ENCODE data around the gene PPP6R1.

The PPP6R1 gene

DNA sequence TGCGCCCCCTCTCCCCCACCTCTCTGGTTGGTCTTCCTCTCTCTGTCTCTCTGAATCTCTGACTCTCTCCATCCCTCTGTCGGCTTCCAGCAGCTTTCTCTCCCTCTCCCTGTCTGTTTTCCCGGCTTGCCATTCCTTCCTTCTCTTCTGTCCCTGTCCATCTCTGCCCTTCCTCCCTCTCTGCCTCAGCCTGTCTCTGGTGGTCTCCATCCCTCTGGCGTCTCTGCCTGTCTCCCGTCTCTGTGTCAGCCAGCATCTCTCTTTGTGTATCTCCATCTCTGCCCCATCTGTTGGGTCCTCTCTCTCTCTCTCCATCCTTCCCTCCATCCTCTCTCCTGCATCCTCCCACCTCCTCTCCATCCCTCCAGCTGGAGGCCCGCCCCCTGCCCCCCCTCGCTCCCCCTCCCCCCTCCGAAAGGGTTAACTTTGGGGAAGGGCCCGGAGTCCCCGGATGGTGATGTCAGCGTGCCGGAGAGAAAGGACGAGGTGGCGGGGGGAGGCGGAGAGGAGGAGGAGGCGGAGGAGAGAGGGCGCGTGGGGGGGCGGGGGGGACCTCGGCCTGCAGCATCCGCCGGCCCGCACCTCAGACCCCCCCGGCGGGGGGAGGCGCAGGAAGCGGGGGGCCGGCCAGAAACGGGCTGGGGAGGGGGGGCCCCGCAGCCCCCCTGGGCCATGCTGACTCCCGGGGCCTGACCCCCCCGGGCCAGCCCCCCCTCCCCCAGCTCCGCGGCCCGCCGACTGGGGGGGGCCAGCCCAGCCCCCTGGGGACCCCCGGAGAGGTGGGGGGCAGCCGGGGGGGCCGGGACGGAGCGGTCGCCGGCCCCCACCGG, 24.9 kb upstream of the PPP6R1 start, which contains the start of gene BRSK1:
TSS of gene BRSK1 (plus strand) at position 450 of the 830 bp plus-strand sequence. CDS start 446 bp downstream, outside the sequence.
- DNase-seq (ENCODE audit: low read depth, low spot score): no peak

DNA sequence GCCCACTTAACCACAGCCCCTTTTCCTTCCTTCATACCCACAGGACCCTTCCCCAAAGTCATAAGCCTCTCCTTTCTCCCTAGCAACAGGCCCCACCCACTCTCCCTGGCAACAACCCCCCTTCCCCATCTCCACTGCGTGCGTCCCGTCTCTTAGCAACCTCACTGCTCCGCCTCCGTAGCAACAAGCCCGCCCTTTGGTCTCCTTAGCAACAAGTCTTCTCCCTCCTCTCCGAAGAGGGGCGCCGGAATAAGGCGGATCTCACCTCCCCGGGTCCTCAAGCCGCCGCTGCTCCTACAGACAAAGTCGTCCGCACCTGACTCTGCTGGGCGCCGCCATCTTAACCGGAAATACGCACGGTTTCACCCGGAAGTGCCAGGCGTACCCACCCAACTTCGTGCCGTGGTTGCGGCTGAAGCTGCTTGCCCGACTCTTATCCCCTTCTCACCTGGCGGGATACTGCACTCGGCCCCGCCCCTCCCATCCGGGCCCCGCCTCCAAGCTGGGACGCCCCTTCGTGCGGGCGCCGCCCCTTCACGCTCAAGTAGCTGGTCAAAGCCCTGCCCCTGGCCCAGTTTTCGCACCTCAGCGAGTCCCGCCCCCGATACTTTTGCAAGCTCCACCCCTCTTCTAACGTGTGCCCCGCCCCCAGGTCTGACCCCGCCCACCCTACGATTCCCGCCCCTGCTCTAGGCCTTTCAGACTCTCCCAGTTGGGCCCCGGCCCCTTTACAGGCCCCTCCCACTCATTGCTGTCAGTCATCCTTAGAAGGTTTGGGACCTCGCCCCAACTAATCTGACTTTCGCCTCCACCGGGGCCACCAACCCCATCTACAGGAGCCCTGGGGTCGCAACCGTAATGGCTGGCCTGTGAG, 21.2 kb upstream of the PPP6R1 start, which contains the start of gene HSPBP1:
TSS of gene HSPBP1 (minus strand) at position 341 of the 874 bp plus-strand sequence. CDS start 502 bp downstream, outside the sequence.
- DNase-seq (ENCODE audit: low read depth, low spot score): peak; percentile 88

DNA sequence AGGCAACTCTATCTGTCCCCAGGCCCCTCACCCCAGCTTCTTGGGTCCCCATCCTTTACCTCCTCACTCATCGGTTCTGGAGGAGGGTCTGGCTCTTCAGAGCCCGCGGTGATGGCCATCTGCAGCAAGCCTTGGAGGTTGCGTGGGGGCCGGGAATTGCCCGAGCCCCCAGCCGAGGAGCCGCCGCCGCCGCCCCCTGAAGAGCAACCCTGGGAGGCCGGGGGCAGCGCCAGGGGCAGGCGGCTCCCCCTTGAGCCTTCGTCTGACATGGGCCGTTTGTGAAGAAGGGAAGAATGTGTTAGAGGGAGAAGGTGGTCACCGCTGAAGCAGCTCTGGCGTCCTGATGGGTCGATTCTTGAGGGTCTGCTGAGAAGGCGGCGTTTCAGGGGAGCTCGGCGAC, 20.5 kb upstream of the PPP6R1 start:
- DNase-seq (ENCODE audit: low read depth, low spot score): no peak

DNA sequence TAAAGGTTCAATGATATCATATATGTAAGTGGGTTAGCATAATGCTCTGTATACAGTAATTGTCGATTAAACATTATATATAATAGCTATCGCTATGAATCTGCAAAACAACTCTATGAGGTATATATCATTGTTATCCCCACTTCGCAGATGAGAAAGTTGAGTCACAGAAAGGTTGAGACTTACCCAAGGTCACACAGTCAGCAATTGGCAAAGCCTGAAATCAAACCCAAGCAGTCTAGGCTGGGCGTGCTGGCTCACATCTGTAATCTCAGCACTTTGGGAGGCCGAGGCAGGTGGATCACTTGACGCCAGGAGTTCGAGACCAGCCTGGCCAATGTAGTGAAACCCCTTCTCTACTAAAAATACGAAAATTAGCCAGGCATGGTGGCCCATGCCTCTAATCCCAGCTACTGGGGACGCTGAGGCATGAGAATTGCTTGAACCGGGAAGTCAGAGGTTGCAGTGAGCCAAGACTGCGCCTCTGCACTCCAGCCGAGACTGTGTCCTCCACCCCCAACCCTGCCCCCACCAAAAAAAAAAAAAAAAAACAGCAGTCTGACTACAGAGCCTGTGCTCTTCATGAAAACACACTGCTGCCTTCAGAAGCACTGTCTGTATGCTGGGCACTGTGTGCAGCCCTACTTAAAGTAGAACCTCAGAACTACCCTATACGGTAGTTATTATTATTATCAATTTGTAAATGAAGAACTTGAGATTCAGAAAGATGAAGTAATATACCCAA, 19.7 kb upstream of the PPP6R1 start:
- no peak for DNase-seq (ENCODE audit: low read depth, low spot score)

DNA sequence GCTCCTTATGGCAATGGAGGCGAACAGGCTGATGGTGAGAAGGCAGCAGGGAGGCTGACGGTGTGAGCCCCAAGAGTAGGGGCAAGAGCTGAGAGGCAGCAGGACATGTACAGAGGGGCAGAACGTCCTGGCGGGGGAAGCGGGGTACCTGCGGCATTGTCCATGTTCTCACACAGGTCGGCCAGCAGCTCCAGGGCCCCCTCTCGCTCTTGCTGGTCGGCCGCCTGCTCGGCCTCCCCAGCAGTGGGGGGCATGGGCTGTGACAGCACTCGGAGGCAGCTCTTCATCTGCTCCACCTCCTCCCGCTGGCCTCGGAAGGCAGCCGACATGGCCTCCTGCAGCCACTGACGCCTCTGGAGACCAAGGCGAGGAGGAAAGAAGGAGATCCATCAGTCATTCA, 18.7 kb upstream of the PPP6R1 start:
- DNase-seq (ENCODE audit: low read depth, low spot score): no peak

DNA sequence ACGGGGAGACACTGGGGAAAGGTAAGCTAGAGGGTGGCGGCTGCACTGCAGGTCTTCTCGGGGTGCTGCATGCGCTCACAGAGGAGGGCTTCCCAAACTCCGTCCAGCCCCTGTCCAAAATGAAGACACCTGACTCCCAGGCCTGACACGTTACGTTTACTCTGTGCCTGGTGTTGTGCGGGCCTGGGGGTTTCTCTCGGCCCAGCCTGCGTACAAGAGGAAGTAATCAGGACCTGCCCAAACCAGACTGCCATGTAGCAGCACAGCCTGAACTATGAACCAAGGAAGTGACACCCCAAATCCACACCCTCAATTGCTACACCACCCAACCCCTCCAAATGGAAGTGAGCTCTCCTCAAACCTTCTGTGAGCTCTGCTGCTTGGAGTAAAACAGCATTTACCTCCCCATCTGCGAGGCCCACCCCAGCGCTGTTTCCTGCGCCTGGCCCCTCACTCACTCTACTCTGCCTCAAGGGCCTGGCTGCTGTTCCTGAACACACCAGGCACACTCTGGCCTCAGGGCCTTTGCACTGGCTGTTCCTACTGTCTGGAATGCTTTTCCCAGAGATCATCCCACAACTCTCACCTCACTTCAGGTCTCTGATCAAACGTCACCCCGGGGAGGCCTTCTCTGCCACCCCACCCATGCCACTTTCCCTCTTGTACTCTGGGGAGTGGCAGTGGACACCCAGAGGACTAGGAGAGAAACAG, 18.1 kb upstream of the PPP6R1 start:
- no peak for DNase-seq (ENCODE audit: low read depth, low spot score)

DNA sequence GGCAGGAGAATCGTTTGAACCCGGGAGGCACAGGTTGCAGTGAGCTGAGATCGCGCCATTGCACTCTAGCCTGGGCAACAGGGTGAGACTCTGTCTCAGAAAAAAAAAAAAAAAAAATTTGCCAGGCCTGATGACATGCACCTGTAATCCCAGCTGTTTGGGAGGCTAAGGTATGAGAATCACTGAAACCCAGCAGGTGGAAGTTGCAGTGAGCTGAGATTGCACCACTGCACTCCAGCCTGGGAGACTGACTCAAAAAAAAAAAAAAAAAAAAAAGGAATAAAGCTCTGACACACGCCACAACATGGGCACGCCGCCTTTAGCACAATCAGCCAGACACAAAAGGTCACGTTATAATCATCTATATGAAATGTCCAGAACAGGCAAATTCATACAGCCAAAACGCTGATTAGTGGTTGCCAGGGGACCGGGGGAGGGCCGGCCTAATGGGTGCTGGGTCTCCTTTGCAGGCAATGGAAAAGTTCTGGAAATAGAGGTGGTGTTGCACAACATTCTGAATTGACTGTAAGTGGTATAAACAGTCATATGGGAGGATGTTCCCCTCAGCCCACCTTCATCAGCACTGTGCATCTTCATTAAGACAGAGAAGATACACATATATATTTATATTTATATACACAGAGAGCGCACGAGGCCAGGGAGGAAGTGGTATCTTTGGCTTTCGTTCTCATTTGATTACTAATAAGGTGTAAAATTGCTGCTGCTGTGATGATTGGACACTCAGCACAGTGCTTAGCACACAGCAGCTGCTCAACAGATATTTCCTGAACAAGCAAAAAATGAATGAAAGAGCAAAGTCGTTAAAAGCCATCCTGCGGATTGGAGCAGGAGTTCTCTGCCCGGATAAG, 17.3 kb upstream of the PPP6R1 start:
- DNase-seq (ENCODE audit: low read depth, low spot score): no peak

DNA sequence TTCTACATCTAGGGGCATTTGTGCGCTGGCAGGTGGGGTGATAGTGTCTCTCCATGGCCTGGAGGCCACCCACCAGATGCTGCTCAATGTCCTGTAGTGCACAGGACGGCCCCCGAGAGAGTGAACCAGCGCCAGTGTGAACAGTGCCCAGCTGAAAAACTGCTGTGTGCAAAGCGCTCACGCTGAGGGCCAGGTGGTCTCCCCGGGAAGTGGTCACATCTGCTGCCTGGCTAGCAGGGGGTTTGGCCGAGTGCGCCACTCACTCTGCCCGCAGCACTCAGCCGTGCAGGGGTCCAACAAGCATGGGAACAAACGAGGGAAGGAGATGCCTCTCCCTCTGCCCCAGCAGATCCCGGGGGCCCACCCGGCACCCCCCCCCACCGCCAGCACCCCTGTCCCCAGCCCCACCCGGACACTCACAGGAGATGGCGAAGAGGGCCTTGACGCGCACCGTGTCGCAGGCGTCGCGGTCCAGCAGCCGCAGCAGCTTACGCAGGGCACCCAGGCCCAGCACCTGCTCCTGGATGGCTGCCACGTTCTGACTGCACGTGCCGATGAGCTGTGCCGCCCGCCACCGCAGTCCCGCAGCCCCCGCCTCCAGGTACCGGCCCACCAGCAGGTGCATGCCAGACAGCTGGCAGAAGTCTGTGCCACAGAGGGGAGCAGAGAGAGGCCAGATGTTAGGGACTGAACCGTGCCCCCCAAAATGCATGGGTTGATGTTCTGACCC, 15.3 kb upstream of the PPP6R1 start:
- DNase-seq (ENCODE audit: low read depth, low spot score): no peak

DNA sequence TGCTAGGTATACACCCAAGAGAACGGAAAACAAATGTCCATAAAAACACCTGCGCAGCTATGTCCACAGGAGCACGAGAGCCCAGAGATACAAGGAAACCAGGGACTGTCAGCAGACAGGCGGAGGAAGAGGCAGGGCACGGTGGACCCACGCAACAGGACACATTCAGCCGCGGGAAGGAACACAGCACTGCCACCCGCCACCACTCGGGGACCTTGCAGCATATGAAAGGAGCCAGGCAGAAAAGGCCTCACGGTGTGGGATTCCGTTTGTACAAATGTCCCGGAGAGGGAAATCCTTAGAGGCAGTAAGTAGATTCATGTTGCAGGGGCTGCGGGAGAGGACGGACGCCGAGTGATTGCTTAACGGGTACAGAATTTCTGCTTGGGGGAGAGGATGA, 13.3 kb upstream of the PPP6R1 start:
- no peak for DNase-seq (ENCODE audit: low read depth, low spot score)

DNA sequence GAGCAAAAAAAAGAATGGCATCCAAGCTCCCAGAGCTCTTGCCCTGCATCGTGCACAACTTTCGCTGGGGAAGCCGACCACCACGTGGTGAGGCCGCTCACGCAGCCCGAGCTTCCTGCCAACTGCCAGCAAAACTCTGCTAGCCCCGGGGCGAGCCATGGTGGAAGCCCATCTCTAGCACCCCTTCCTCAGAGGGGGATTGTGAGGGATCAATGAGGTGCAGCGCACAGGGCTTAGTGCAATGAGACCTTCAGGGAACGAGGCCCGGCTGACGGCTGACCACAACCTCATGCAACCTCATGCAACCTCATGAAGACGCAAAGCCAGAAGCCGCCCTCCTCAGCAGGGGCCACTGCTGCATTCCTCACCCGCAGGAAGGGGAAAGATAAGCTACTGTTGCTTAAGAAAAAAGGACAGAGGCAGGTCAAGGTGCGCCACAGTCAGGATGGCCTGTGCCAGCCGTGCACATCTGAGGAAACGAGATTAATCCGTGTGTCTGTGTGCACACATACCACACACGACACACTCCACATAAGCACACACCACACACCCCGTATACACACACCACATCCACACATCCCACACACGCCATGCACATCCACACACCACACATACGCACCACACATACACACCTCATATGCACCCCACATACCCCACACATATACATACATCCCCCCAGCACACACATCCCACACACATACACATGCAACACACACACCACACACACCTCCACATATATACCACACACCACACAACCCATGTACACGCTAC, 11.5 kb upstream of the PPP6R1 start:
- no peak for DNase-seq (ENCODE audit: low read depth, low spot score)

DNA sequence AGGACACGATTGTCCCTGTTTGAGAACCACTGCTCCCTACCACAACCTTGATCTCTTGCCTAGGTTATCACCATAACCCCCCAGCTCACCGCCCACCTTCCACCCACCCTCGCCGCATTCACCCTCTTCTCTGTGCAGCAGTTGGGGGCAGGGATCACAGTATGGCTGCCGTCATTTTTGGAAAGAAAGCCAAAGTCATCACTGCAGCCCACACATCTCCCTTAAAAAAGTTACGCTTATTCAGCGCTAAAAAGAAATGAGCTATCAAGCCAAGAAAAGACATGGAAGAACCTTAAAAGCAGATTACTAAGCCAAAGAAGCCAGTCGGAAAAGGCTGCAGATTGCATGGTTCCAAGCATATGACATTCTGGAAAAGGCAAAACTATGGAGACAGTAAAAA, 10.5 kb upstream of the PPP6R1 start:
- DNase-seq (ENCODE audit: low read depth, low spot score): no peak

DNA sequence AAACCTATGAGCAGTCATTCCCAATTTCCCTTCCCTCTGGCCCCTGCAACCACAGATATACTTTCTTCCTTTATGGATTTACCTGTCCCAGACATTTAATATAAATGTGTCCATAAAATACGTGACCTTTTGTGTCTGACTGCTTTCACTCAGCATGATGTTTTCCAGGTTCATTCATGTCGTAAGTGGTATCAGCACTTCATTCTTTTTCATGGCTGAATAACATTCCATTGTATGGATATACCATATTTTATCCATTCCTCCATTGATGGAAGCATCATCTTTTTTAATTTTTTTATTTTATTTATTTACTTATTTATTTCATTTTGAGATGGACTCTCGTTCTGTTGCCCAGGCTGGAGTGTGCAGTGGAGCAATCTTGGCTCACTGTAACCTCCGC, 8.0 kb upstream of the PPP6R1 start:
- no peak for DNase-seq (ENCODE audit: low read depth, low spot score)

DNA sequence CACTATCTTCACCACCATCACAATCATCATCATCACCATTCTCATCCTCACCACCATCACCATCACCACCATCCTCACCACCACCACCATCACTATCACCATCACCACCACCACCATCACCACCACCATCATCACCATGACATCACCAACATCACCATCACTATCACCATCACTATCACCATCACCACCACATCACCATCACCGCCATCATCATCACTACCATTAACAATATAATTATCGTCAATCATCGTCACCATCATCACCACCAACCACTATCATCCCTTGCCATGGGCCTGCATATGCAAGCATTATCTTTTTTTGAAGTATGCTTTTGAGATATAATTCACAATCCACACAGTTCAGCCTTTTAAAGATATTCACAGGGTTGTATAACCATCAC, 7.6 kb upstream of the PPP6R1 start:
- no peak for DNase-seq (ENCODE audit: low read depth, low spot score)

DNA sequence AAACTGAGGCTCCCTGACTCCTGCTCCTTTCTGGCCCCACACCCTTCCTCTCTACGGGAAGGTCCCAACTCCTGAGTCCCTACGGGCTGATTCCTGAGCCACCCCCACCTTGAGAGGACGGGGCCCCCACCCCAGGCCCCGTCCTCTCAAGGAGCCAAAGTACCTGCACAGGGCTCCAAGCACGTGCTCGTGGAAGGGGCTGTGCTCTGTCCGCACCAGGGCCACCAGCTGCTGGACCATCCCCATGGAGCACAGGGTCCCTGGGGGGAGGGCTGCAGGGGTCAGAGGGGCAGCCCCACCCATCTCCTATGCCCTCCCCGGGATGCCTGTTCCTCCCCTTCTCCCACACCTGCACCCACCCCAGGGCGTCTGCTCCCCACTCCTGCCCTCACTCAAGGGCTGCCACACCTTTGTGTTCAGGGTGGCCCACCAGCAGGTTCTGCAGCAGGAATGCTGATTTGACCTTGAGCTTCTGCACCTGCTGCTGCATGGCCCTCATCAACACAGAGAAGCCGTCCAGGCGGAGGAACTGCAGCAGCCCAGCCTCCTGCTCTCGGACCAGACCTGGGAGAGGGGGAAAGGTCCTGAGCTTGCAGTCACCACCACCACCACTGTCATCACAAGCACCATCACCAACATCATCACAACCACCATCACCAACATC, 7.0 kb upstream of the PPP6R1 start:
- DNase-seq (ENCODE audit: low read depth, low spot score): no peak

DNA sequence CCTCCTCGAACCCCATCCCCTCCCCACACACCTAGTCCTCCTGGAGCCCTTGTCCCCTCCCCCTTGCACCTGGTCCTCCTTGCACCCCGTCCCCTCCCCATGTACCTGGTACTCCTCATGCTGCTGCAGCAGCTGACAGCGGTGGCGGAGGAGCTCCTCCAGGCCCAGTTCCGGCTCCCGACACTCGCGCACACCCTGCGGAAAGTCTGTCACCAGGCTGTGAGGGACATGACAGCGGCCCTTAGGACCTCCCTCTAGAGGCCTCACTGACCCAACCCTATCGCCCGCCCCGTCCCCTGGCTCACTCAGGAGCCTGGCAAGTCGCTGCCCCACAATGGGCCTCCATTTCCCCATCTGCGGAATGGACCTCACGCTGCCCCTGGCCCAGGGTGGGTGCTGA, 6.4 kb upstream of the PPP6R1 start:
- DNase-seq (ENCODE audit: low read depth, low spot score): no peak

DNA sequence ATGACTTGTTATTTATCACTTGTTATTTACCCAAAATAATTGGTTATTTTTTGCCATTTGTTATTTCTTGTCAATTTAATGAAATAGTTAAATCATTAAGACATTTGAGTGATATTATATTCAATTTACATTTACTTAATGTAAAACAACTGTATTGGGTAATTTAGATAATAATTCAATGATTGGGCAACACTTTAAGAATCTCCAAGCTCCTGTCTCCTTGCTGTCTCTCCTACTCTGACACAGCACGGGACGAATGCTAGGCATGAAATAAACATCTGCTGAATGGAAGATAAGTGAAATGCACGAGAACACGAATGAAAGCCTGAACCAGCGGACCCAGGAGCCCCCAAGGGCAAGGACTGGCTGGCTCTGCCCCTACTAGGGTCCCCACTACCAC, 5.7 kb upstream of the PPP6R1 start:
- DNase-seq (ENCODE audit: low read depth, low spot score): no peak

DNA sequence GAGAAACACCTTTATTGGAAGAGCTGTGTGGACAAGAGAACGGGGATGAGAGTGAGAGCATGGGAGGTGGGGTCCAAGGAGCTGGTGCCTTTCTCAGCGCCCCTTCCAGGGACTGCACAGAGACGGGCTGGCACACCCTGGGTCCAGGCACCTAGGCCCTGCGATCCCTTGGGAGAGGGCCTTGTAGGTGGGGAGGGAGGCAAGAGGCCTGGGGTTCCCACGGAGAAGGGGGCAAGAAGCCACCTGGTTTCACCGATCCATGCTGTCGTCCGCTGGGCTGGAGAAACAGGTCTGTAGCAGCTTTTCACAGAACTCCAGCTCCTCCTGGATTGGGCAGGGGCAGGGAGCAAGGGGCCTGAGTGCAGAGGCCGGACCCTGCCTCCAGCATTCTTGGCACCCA, 3.5 kb upstream of the PPP6R1 start:
- DNase-seq (ENCODE audit: low read depth, low spot score): no peak

DNA sequence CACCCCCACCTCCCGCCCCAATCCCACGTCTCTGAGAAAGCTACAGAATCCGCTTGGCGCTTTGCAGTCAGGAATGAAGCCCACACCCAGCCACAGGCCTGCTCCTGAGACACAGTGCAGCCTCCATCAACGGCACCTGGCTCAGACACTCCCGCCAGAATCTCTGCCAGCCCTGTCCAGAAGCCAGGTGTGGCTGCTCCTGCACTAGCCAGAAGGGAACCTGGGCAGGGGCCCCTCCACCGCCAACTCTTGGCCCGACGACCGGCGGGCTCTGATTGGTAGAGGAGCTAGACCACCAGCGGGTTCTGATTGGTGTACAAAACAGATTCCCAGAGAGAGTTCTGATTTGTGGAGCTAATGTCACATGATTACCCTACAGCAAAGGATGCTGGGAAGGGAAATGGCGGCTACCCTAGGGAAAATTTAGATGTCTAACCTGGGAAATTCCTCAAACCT, 2.9 kb upstream of the PPP6R1 start:
- DNase-seq (ENCODE audit: low read depth, low spot score): no peak
